Bronchial epithelial cell (primary cell): ENCODE data around the gene STOML3. TPM values are rescaled to one million over a fixed set of nuclear protein-coding genes. Genes with fewer than 3 reads are reported as not detected.

Source experiments
- DNase-seq: peaks from one replicate; pipeline ENCODE4 v3.0.0-alpha.2; 2010; ENCODE audit warnings: low read depth
- FAIRE-seq: peaks from 2 replicates; lab custom pipeline; 2011; peaks lifted over from hg19 to GRCh38; lab: Jason Lieb, UNC
- H3K27me3 ChIP-seq: 2 replicates; pipeline ENCODE4 v1.5.1; 2011; ENCODE audit warnings: low read length; ENCODE audit not compliant: control insufficient read depth, insufficient read depth
- H3K36me3 ChIP-seq: 2 replicates; pipeline ENCODE4 v1.5.1; 2011; ENCODE audit warnings: low read length; ENCODE audit not compliant: control insufficient read depth, insufficient read depth
- H3K4me3 ChIP-seq: 2 replicates; pipeline ENCODE4 v1.5.1; 2011; ENCODE audit warnings: mild to moderate bottlenecking, low read depth, low read length, control low read depth
- CTCF ChIP-seq: IDR thresholded peaks from 2 replicates; pipeline ENCODE4 v1.5.1; 2011; ENCODE audit warnings: mild to moderate bottlenecking, moderate library complexity, low read length, control low read depth, inconsistent platforms; ENCODE audit not compliant: insufficient read depth, severe bottlenecking
- total RNA-seq: library from RNA; depleted of rRNA; stranded (reverse); fragments of >200 nt; gene quantifications from 2 replicates; pipeline ENCODE4 v1.2.1, GENCODE V29; 2014

The STOML3 gene
- total RNA-seq, 1 donor from 2014 or later = not detected

- H3K4me3 ChIP-seq = no peak overlapping the region
- no peaks in the 10 kb centered on the region for H3K27me3 ChIP-seq
- DNase-seq (peak; percentile 63), FAIRE-seq (no peak)
- no peaks in the 10 kb centered on the region for H3K36me3 ChIP-seq
- TF ChIP-seq CTCF = no peak
These were observed 36.3 kb downstream of the STOML3 start for GRCh38 chr13:38954291-38954690.

- Histone ChIP-seq H3K4me3 (no peak overlapping the region), H3K27me3 (no peaks in the 10 kb centered on the region), H3K36me3 (no peaks in the 10 kb centered on the region)
- no peak for TF ChIP-seq CTCF
- DNase-seq (peak; percentile 87), FAIRE-seq (no peak)
These were observed 37.8 kb downstream of the STOML3 start for GRCh38 chr13:38952827-38953226.

GRCh38 chr13:38951525-38952313, 38.9 kb downstream of the STOML3 start:
- no peak for TF ChIP-seq CTCF
- H3K36me3 ChIP-seq = no peaks in the 10 kb centered on the region
- H3K4me3 ChIP-seq = no peak overlapping the region
- DNase-seq (peak; percentile 47), FAIRE-seq (no peak)
- no peaks in the 10 kb centered on the region for H3K27me3 ChIP-seq

- no peak overlapping the region for H3K4me3 ChIP-seq
- DNase-seq (no peak), FAIRE-seq (no peak)
- H3K27me3 ChIP-seq = no peaks in the 10 kb centered on the region
- TF ChIP-seq CTCF = no peak
- no peaks in the 10 kb centered on the region for H3K36me3 ChIP-seq
These were observed 39.6 kb downstream of the STOML3 start for GRCh38 chr13:38950987-38951386.

- no peak overlapping the region for H3K4me3 ChIP-seq
- TF ChIP-seq CTCF = no peak
- FAIRE-seq (peak; percentile 43), DNase-seq (peak; percentile 26)
- H3K27me3 ChIP-seq = no peaks in the 10 kb centered on the region
- no peaks in the 10 kb centered on the region for H3K36me3 ChIP-seq
These were observed 43.6 kb downstream of the STOML3 start for GRCh38 chr13:38947054-38947453.

GRCh38 chr13:38944219-38944618, 46.4 kb downstream of the STOML3 start:
- no peak overlapping the region for H3K4me3 ChIP-seq
- no peaks in the 10 kb centered on the region for H3K27me3 ChIP-seq
- TF ChIP-seq CTCF = no peak
- FAIRE-seq = no peak
- DNase-seq = no peak
- H3K36me3 ChIP-seq = no peaks in the 10 kb centered on the region
